Stimulated activated CD4-positive, alpha-beta T cell treated with anti-CD3 and anti-CD28 coated beads, Interleukin-12 subunit alpha, Interleukin-12 subunit beta, amount 100 ng/mL, for 24 hours (primary cell): ENCODE data around the gene SPATS2.
"Not testable (repeated sequence)": the region's sequence is repeated elsewhere in the genome, so short reads cannot be mapped to it uniquely, and the experiment has no call there.

Experiments
- DNase-seq, 2 experiments: peaks; one replicate each; pipeline ENCODE4 v3.0.0-alpha.2; 2020; ENCODE audit warnings: low read depth in 2 of 2

Gene SPATS2

DNA sequence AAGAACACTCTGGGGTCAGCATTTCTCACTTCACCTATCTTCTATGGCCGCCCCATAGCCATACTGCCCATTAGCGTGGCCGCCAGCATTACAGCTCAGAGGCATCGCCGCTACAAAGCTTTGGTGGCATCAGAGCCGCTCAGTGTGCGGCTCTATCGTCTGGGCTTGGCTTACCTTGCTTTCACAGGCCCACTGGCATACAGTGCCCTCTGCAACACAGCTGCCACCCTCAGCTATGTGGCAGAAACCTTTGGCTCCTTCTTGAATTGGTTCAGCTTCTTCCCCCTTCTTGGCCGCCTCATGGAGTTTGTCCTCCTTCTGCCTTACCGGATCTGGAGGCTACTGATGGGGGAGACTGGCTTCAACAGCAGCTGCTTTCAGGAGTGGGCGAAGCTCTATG, 18.0 kb upstream of the SPATS2 start:
- DNase-seq, result no peak

DNA sequence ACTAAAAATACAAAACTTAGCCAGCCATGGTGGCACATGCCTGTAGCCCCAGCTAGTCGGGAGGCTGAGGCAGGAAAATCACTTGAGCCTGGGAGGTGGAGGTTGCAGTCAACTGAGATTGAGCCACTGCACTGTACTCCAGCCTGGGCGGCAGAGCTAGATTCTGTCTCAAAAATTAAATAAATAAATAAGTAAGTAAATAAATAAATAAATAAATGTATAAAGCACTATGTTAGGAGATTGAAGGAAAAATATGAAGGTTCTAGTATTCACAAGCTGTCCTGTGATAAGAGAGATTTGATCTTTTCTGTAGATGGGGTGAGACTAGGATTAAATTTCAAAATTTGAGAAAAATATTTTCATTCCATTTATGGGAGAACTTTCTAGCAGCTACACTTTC, 14.9 kb upstream of the SPATS2 start:
- no peak for DNase-seq

DNA sequence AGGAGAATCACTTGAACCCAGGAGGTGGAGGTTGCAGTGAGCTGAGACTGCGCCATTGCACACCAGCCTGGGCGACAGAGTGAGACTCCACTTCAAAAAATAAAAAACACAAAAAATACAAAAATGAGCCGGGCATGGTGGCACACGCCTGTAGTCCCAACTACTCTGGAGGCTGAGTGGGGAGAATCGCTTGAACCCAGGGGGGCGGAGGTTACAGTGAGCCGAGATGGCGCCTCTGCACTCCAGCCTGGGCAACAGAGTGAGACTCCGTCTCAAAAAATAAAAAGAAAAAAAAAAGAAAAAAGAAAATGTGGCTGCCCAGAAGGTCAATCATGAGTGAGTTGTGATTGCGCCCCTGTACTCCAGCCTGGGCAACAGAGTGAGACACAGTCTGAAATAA, 11.3 kb upstream of the SPATS2 start:
- no peak for DNase-seq

DNA sequence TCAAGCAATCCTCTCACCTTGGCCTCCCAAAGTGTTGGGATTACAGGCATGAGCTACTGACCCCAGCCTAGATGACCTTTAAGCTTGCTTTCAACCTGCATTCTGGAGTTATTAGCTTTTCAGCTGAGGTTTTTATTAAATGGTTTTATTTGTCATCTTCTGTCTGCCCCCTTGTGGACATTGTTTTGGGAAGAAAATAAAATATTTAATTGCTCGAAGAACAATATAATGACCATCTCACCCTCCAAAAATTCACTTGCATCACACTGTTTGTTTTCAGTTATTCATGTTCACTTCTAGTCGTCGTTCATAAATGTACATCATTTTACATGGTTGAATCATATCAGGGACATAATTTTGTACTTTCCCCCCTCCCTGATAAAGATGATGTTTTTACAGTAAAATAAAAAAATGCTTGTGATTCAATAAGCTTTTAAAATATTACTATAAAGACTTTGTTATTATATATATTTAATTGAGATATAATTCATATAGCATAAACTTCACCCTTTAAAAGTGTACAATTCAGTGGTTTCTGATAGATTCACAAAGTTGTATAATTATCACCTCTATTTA, 10.1 kb upstream of the SPATS2 start:
- no peak for DNase-seq

DNA sequence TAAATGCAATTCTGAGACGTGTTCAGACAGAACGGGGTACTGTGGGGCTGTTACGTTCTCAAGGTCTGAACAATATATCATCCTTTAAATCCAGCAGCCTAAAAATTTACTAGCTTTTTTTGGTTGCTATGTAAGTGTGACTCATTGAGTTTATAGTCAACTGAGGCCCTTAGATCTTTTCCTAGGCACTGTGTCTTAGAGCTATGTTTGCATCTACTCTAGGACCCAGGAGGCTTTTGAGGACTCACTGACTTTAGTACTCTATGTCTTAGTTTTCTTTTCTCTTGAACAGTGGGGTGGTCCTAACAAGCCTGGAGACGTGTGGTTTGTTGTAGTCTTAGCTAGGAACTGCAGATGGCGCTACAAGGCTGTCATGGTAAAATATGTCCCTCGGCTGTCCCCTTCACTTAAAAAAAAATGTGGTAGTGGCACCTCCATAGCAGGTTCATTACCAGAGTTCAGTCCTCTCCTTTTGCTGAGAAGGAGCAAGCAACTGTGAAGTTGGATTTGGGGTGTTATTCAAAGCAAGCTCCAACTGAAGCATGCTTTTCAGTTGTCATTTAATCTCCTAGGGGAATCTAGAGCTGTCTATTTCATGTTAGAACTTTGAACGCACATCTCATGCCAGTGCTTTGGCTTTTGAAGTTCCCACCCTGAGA, 8.7 kb upstream of the SPATS2 start:
- peak in 1 of 2 experiments; percentile 35 for DNase-seq

DNA sequence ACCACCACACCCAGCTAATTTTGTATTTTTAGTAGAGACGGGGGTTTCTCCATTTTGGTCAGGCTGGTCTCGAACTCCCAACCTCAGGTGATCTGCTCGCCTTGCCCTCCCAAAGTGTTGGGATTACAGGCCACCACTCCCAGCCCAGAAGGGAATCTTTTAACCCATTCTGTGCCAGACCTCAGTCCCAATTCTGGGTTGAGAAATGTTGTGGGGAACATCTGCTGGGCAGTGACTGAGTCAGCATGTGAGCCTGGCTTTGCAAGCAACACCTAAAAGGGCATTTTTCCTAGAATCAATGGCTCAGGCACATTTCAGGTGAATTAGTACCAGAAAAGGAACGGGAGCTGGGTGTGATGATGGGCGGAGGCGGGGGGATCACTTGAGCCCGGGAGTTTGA, 7.6 kb upstream of the SPATS2 start:
- no peak for DNase-seq

DNA sequence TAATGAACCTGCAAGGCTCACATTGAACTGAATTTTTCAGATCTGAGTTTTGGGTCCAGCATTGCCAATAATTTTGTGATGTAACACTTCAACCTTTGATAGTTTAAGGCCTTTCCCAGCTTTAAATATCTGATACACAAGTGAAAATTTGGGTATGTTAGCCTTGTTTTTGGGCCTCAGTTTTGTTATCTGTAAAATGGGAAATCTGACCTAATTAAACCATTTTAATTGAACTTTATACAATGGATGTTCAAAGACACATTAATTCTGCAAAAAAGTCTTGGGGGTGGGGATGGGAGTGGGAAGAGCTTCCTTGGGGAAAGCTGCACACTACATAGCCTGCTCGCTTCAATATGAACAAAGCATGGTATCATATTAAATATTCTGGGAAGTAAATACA, 5.2 kb upstream of the SPATS2 start:
- no peak for DNase-seq

DNA sequence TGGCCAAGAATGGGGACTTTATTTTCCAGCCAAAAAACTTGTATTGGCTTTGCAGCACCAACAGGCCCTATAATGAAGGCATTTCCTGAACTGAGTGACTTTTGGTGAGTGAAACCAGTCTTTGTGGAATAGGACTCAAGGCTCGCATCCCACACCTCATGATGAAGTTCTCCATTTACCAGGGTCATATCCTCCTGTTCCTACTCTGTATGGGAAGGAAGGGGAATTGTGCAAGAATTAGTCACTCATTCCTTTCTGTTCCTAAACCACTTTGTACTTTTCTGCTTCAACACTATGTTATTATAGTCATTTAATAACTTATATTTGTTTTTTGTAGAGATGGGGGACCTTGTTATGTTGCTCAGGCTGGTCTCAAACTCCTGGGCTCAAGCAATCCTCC, 2.3 kb upstream of the SPATS2 start:
- no peak for DNase-seq

DNA sequence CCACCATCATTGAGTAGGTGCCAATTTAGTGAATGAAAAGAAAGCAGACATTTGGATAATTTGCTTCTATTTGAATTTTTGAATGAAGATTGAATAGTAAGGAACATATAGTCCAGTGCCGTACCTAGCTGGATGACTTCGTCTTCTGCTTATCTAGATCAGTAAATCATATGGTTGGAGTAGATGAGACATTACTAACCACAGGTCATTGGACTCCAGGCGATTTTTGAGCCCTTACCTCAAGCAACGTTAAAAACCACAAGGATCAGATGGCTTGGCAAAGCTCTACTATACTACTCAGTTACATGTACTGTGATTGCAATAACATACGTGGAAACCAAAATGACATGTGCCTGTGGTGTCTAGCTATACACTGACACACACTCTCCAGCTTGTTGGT, 1.7 kb upstream of the SPATS2 start:
- DNase-seq, result no peak

DNA sequence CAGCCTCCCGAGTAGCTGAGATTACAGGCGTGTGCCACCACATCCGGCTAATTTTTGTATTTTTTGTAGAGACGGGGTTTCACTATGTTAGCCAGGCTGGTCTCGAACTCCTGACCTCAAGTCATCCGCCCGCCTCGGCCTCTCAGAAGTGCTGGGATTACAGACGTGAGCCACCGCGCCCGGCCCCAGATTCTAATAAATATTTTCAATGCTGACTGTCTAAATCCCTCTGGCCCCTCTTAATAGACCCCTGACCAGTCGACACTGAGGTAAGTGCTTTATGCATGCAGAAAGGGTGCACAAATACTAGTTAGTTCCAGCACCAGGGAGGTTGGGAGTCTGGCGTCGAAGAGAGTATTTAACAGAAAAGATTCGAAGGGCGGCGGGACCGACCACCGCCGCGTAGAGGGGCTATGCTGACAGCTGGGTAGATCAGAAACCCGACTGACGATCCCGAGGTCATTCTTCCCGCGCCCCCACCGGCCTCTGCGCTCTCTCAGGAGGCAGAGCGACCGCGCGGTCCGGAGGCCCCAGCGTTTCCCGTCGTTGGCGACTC, 1.1 kb upstream of the SPATS2 start:
- no peak for DNase-seq

DNA sequence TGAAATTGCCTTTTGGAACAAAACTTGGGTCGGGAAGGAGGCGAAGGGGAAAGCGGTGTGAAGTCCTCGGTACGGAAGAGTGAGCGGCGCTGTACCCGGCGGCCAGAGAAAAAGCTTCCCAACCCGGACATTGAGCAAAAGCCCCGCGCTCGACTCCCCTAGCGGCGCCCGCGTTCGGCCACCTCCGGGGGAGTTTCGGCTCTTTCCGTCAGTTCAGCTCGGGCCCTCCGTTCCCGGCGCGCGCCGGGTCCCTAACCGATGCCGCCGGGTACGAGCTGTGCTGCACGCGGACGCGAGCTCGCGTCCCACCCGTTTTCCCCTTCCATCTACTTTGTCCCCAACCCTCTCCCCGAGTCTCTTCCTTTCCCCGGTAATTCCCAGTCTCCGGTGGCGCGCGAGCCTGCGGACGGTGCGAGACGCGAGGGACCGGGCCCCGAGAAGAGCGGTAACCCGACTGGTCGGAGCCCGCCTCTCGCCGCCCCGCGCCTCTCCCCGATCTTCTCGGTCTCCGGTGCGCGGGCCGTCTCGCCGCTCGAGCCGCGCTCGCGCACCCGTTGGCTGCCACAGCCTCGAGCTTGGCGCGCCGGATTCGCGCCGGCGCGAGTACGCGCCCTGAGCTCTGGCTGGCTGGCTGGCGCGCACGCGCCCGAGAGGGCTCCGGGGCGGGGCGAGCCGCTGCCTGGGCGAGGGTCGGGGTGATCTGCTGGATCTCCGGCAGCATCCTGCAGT, 446 bp upstream of the SPATS2 start:
- peak; percentile 78 to 81 for DNase-seq

DNA sequence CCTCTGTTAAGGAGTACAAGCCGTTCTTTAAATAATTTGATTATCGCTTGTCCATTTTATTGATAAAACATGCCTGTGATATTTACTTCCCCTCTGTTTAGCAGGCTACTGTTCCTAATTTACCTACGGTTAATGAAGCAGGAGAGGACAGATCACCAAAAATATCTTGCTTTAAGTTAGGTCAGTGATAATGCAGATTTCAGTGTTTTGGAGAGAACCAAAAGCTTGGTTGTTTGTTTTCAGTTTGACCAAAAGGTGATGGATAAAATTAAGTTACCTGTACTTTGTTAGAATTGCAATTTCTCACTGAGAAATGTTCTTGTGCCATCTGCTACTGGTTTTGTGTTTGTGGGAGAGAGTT, 958 bp downstream of the SPATS2 start:
- DNase-seq, result no peak

DNA sequence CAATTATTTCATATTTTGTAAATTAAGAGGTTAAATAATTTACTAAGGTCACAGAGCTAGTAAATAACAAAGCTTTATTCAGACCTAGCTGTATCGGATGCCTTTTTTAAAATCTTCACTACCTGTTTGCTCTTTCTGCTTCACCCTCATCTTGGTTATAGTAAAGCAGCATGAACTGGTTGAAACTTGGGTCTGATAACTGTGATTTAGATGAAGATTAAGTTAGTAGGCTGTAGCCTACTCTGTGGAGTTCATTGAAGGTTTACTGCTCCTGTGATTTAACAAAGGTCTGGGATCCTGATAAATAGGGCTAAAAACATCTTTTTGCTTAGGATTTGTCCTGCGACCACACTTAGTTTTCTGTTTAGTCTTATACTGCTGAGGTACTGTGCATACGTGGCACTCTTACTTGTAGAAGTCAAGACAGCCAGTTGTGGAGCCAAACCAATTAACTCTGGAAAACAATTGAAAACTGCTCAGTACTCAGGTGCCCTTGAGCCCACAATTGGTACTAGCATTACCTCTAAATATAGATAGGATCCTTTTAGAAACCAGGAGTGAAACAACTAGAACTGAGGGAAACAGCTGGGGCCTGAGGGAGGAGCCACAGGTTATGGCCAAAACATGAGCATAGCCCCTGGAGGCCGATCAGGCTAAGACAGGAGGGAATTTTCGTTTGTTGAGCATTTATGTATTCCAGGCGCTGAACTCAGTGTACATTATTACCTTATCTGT, 2.3 kb downstream of the SPATS2 start:
- DNase-seq, result no peak

DNA sequence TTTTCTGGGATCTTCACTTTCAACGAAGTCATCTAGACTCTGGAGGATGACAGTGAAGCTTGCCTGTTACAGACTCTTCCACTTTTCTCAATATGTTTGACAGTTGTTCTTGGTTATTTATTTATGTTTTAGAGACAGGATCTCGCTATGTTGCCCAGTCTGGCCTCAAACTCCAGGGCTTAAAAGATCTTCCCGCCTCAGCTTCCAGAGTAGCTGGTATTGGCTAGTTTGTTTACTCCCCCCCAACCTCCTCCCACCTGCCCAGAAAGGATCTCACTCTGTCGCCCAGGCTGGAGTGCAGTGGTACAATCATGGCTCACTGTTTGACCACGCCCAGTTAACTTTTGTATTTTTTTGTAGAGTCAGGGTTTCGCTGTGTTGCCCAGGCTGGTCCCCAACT, 3.3 kb downstream of the SPATS2 start:
- no peak for DNase-seq

DNA sequence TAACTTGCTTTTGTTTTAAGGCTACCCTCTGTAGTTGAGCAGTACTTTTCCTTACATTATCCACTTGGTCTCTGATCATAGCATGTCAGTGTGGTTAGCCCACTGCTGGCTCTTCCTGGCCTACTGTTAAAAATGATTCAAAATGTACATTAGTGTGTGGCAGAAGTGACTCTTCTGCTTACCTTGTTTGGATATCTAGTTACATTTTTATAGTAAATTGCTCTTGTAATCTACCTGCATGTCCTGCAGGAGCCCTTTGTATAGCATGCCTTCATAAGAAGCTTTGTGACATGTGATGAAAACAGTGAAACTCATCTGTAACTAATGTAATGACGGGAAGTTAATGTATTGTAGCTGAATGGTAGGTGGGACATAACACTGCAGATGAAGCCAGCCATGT, 8.1 kb downstream of the SPATS2 start:
- DNase-seq, result no peak

DNA sequence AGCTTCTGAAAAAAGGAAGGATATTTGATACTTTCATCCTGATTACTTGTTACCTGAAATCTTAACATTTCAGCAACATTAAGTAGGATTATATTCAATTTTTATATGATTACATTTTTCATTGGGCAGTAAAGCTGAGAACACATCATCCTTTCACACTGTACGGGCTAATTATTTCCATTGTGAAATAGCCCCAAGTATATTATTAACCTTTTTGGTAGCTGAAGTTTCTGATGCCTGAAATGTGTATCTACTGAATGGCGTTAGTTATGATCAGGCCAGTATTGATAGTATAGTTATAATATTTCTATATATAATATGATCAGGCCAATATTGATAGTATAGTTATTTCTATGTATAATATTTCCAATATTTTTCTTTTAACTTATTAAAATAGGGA, 10.1 kb downstream of the SPATS2 start:
- no peak for DNase-seq

DNA sequence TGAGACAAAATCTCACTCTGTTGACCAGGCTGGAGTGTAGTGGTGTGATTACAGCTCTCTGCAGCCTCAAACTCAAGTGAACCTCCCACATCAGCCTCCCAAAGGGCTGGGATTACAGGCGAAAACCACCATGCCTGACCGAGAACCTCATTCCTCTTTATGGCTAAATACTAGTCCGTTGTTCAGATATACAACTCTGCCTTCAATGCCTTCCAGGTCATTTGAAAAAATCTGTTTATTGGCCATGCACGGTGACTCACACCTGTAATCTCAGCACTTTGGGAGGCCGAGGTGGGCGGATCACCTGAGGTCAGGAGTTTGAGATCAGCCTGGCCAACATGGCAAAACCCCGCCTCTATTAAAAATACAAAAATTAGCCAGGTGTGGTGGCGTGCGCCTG, 12.9 kb downstream of the SPATS2 start:
- not testable (repeated sequence) for DNase-seq

DNA sequence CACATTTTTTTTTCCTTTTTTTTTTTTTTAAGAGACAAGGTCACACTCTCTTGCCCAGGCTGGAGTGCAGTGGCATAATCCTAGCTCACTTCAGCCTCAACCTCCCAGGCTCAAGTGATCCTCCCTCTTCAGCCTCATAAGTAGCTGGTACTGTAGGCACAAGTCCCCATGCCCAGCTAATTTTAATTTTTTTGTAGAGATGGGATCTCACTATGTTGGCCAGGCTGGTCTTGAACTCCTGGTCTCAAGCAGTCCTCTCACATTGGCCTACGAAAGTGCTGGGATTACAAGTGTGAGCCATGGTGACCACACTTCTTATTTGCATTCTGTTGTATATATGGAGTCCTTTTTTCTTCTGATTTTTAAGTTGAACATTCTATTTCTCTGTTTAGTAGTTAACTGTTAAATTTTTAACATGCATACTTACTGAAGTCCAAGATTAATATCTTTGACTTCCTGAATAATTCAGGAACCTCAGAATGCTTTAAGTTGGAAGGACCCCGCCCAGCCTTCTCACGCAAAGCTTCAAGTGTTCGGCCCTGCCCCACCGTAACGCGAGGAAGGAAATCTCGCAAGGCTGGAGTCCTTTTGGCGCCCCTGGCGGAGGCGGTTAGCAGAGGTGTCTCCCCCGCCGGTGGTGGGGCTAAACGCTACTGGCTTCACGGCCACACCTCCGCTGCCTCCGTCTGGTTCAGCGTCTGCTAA, 21.6 kb downstream of the SPATS2 start:
- DNase-seq, result peak; percentile 28 to 52

DNA sequence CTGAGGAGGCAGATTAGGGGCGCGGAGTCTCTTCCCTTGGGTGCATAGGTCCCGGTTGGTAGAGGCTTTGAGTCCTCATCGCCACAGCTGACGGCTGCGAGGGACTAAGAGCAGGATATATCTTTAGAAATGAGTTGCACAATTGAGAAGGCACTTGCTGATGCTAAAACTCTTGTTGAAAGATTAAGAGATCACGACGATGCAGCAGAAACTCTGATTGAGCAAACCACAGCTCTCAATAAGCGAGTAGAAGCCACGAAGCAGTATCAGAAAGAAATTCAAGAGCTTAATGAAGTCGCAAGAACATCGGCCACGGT, 22.1 kb downstream of the SPATS2 start:
- no peak for DNase-seq

DNA sequence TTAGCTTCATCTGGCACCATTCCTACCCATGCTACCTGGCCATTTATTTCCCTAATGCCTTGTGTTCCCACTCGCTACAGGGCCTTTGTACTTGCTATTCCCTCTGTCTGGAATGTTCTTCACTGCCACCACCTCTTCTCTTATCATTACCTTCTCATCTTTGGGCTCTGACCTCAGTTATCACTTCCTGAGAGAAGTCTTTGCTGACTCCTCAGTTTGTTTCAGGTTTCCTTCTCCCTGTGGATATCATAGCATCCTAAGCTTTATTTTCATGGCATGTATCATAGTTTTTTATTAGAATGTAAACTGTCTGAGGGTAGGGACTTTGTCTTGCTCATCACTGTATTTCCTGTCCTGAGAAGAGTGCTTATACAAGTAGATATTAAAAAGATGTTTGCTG, 29.7 kb downstream of the SPATS2 start:
- DNase-seq, result no peak

DNA sequence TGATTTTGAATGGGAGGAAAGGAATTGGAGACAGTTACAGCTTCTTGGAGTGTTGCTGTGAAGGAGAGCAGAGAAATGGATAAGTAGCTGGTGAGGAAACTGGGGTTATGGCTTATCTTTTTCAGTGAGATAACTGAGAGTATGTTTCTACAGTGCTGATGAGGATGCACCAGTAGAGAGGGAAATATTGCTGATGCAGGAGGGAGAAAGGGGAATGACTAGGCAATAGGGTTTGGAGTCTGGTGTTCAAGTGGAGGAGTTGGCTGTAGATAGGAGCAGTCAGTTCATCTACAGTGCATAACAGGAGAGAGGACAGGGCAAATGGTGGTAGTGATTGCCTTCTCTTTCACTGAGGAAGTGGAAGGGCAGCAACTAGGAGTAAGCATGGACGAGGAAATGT, 33.0 kb downstream of the SPATS2 start:
- DNase-seq, result no peak

DNA sequence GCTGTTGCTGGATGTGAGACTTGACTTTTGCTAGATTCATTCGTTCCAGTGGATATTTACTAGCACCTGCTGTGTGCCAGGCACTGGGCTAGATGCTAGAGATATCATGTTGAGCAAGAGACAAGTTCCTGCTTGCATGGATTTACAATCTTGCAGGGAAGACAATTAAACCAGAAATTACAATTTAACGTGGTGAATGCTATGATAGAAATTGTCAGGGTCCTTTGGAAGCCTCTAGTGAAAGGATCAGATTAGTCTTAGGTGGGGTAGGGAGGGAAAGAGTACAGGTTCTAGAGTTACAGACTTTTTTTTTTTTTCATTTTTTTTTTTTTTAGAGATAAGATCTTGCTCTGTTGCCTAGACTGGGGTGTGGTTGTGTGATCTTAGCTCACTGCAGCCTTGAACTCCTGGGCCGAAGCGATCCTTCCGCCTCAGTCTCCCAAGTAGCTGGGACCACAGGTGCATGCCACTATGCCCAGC, 36.7 kb downstream of the SPATS2 start:
- no peak for DNase-seq
